HL-60 (cell line): ENCODE measurements around the gene MACF1.

Experiments used
- DNase-seq, 2 experiments: peaks; one replicate each; pipeline ENCODE4 v3.0.0-alpha.2; 2010 to 2020; ENCODE audit warnings: low read depth in 1 of 2, low spot score in 1 of 2
- H3K27ac ChIP-seq: fragments of 250-450 bp; sonication (Bioruptor Pico); replicated peaks from 2 replicates; pipeline ENCODE4 v1.5.1; 2020; ENCODE audit warnings: mild to moderate bottlenecking, moderate library complexity
- H3K27me3 ChIP-seq: fragments of 250-450 bp; sonication (Bioruptor Pico); 2 replicates; pipeline ENCODE4 v1.5.1; 2021; ENCODE audit warnings: mild to moderate bottlenecking, moderate library complexity; ENCODE audit not compliant: insufficient read depth, poor library complexity, severe bottlenecking
- H3K4me3 ChIP-seq: replicated peaks from 2 replicates; pipeline ENCODE4 v1.5.1; 2011; ENCODE audit warnings: mild to moderate bottlenecking, control low read depth, low read length; ENCODE audit not compliant: insufficient read depth
- CTCF ChIP-seq: IDR thresholded peaks from one replicate; pipeline ENCODE4 v1.5.1; 2011; ENCODE audit warnings: low read length, control low read depth, inconsistent platforms; ENCODE audit not compliant: insufficient read depth
- GABPA ChIP-seq: IDR thresholded peaks from 2 replicates; pipeline ENCODE4 v1.6.1; 2012; ENCODE audit warnings: low read depth
- POLR2AphosphoS5 ChIP-seq: IDR thresholded peaks from 2 replicates; pipeline ENCODE4 v1.6.1; 2012; ENCODE audit warnings: low read depth
- REST ChIP-seq: IDR thresholded peaks from 2 replicates; pipeline ENCODE4 v1.6.1; 2012; ENCODE audit warnings: low read depth; ENCODE audit not compliant: insufficient replicate concordance
- SPI1 ChIP-seq: IDR thresholded peaks from 2 replicates; pipeline ENCODE4 v1.6.1; 2012; ENCODE audit warnings: low read depth, mild to moderate bottlenecking, borderline replicate concordance

MACF1 gene

GRCh38 chr1:39177706-39178105 lies 26.8 kb upstream of the MACF1 start:
- DNase-seq = no peak
- TF ChIP-seq SPI1 (no peak), GABPA (no peak), POLR2AphosphoS5 (no peak), CTCF (no peak), REST (no peak)
- no peak overlapping the region for H3K4me3 ChIP-seq
- H3K27me3 ChIP-seq = peaks cover 3% of the 10 kb centered on the region
- no peak overlapping the region for H3K27ac ChIP-seq

GRCh38 chr1:39178541-39179431 lies 25.7 kb upstream of the MACF1 start:
- Histone ChIP-seq H3K4me3 (no peak overlapping the region), H3K27me3 (peaks cover 3% of the 10 kb centered on the region), H3K27ac (no peak overlapping the region)
- DNase-seq = no peak
- no peak for TF ChIP-seq CTCF
- TF ChIP-seq GABPA = no peak
- TF ChIP-seq REST = no peak
- no peak for TF ChIP-seq SPI1
- TF ChIP-seq POLR2AphosphoS5 = no peak

- TF ChIP-seq CTCF (no peak), SPI1 (no peak), POLR2AphosphoS5 (no peak), GABPA (no peak), REST (no peak)
- DNase-seq = no peak
- H3K27me3 ChIP-seq = peaks cover 3% of the 10 kb centered on the region
- no peak overlapping the region for H3K4me3 ChIP-seq
- H3K27ac ChIP-seq = no peak overlapping the region
Measured at GRCh38 chr1:39181311-39181710, 23.2 kb upstream of the MACF1 start.
